Activated naive CD4-positive, alpha-beta T cell treated with Interleukin-2 at 50 U/mL for 16 hours (primary cell): Measurements from ENCODE around the gene LATS2.
"Not testable (repeated sequence)": the region's sequence is repeated elsewhere in the genome, so short reads cannot be mapped to it uniquely, and the experiment has no call there.

Source experiments
- DNase-seq: peaks from one replicate; pipeline ENCODE4 v3.0.0-alpha.2; 2020

Gene LATS2

GRCh38 chr13:20989656-20990321, 71.6 kb downstream of the LATS2 start:
- DNase-seq: no peak

- no peak for DNase-seq
These were observed 72.3 kb downstream of the LATS2 start for GRCh38 chr13:20988909-20989655.

DNA sequence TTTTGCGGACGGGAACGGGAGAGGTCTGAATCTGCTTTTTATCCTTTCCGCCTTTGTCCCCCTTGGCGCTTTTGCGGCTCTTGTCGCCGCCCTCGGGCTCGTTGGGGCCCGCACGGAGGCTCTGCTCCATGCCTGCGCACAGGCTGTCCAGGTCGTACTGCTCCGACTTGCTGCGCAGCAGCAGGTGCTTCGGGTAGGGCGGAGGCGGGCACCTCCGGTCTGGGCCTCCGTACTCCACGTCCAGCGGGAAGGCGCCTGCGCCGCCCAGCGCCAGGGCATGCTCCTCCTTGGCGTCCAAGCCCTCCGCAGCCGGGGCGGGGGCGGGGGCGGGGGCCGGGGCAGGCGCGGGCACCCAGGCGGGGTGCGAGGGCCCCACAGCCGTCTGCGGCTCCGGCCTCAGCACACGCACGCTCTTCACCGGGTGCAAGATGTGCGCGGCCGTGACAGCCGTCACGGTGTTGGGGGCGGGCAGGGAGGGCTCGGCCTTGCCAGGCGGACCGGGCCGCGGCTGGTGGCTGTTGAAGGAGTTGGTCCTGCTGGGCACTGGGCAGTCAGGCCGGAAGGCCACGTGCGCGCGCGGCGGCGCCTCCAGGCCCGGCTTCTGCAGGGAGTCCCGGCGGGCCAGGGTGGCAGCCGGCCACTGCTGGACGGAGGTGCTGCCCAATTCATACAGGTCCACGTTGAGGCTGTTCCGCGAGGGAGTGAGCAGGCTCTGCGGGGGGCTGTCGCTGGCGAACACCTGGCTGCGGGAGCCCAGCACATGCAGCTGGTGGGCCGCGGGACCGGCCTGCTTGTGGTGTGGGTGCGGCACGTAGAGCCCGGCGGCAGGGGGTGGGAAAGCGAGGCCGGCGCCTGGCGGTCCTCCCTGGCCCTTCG, 73.1 kb downstream of the LATS2 start:
- DNase-seq: no peak

DNA sequence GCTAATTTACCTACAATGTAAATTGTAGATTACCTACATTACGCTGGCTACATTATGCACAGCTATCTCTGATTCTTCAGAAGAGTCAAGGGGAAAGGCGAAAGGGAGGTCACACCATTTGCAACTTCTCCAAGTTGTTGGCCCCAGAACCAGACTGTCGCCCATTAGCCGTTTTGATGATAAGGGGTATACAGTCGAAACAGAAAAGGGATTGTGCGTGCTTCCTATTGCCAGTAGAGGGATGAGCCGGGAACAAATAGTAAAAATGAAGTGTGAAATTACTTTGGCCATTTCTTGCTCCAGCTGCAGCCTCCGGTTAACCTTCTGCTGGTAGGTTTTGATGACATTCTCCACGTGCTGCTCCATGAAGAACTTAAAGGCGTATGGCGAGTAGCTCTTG, 73.8 kb downstream of the LATS2 start:
- no peak for DNase-seq

DNA sequence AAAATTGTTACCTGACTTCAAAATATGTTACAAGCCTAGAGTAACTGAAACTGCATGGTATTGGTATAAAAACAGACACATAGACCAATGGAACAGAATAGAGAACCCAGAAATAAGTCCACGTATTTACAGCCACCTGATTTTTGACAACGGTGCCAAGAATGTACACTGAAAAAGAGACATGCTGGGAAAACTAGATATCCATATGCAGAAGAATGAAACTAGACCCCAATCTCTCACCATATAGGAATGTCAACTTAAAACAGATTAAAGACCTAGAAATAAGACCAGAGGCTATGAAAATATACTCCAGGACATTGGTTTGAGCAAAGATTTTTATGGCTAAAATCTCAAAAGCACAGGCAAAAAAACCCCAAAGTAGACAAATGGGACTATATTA, 76.5 kb downstream of the LATS2 start:
- no peak for DNase-seq

- DNase-seq: no peak
These were observed 78.0 kb downstream of the LATS2 start for GRCh38 chr13:20983386-20983785.

DNA sequence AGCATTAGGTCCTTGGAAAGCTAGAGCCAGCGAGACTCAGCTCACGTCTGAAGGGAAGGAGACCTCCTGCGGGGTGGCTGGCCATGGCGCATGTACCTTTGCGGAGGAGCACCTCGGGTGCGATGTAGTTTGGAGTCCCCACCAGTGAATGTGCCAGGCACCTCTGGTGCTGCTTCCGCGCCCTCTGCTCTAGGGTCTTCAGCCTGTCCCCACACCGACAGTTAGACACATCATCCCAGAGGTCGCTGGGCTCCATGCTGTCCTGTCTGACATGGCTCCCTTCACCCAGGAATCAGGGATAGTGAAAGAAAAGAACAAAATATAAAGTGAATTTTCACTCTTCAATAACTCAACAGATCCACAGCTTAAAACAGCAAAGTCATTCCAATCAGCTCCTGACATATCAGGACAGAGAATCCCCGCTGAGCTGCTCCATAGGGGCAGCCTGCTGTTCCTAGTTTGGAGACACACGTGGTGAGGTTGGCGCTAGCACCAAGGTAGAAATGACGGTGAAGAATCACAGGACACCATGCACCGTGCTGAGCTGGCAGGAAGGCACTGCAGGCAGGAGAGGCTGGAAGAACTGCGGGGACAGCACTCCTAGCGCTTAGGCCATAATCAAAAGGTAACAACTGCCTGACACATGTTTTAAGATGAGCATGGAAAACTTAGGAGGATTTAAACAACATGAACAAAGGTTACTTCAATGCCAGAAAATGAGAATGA, 79.9 kb downstream of the LATS2 start:
- no peak for DNase-seq

DNA sequence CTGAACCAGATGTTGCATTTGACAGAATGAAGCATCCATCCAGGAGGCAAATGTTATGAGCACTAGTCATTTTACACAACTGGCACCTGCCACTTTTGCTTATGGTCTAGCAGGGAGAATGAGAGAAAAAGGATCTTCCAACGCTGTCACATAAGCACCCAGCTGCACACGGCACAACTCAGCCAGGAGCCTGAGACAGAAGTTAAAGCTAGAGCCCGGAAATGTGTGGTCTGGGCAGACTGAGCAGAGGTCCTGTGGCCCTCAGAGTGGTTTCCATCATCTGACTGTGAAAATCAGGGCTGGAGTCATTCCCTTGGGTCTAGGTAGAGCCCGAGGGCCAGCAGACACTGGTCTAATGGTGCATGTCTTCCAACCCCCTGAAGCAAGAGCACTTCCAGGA, 80.5 kb downstream of the LATS2 start:
- DNase-seq: no peak

DNA sequence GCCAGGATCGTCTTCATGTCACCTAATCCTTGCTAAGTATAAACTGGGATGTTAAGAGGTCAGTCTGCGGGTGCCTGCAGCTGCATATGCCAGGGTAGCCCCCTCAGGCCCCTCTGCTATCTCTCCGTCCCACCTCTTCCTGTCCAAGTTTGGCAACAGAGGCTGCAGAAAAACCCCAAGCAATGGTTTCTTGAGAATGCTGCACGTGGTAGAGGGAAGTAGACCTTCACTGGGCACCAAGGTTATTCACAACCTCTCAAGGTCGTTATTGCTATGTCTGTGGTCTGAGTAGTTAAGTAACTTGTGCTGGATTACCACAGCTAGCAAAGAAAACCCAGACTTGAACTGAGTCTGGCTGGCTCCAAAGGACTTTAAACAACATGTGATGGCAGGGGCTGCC, 81.0 kb downstream of the LATS2 start:
- no peak for DNase-seq

DNA sequence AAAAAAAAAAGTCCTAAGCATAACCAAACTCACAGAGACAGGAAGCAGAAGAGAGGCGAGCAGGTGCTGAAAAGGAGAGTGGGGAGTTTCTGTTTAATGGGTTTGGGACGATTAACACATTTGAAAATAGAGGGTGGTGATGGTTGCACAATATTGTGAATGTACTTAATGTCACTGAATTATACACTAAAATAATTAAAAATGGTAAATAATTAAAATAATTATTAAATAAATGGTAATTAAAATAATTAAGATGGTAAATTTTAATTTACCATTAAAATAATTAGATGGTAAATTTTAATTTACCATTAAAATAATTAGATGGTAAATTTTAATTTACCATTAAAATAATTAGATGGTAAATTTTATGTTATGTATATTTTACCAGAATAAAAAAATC, 84.0 kb downstream of the LATS2 start:
- no peak for DNase-seq

- no peak for DNase-seq
These were observed 86.3 kb downstream of the LATS2 start for GRCh38 chr13:20974981-20975585.

- DNase-seq: no peak
These were observed 87.4 kb downstream of the LATS2 start for GRCh38 chr13:20973886-20974425.

DNA sequence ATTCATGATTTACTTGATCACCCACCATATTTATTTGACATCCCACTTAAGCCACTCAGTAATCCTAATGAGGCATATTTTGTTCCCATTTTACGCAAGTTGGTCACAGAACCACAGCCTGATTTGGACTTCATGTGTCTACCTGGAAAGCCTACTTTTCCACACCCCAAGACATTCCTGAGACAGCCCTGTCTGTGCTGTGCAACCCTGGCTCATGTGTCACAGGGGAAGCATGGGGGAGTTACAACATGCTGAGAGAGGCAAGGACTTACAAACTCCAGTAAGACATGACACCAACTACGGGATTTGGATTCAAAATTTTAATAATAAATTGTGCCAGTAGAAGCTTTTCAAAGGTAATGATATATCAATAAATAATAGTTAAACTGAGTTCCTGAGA, 88.7 kb downstream of the LATS2 start:
- no peak for DNase-seq

DNA sequence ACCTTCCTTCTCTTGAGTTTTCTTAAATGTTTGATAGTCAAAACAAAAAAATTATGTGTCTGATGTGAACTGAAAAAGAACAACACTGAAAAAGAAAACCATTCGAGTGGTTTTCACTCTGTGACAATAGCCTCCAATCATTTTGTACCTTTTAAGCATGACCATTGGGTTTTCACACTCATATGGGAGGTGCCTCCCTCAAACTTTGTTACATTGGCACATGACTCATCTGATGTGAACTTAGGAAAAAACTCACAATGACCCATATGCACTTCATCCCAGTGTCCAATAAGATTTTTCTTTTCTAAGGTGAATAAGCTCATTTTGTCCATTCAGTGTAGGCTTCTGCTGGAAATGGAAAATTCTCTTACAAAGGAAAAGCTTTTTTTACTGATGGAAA, 92.2 kb downstream of the LATS2 start:
- DNase-seq: no peak

- DNase-seq: no peak
These were observed 92.6 kb downstream of the LATS2 start for GRCh38 chr13:20968745-20969144.

- no peak for DNase-seq
These were observed 94.0 kb downstream of the LATS2 start for GRCh38 chr13:20967340-20967739.

DNA sequence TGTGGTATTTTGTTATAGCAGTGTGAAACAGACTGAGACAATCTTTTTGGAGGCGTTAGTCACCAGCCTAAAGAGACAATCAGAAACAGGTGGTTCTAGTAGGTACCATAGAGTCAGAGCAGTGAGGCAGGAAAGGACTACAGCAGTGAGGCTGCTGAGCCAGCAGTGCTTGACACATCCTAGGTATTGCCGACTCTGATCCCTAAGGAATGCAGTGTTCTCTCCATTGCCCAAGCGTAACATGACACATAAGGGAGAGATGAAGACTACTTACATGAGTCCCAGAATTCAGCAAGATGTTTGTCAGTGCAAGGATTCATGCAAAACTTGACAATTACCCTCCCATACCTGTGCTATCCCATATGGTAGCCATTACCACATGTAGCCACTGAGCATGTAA, 96.5 kb downstream of the LATS2 start:
- DNase-seq: no peak

GRCh38 chr13:20961663-20962062, 99.7 kb downstream of the LATS2 start:
- not testable (repeated sequence) for DNase-seq

GRCh38 chr13:20960663-20961309, 100.6 kb downstream of the LATS2 start:
- DNase-seq: no peak

DNA sequence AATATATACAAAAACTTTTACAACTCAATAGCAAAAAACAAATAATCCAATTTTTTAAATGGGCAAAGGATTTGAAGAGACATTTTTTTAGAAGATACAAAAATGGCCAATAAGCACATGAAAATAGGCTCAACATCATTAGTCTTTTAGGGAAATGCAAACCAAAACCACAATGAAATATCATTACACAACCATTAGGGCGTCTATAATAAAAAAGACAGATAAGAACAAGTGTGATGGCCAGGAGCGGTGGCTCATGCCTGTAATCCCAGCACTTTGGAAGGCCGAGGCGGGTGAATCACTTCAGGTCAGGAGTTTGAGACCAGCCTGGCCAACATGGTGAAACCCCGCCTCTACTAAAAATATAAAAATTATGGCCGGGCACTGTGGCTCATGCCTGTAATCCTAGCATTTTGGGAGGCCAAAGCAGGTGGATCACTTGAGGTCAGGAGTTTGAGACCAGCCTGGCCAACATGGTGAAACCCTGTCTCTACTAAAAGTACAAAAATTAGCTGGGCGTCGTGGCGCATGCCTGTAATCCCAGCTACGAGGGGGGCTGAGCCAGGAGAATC, 104.3 kb downstream of the LATS2 start:
- not testable (repeated sequence) for DNase-seq

GRCh38 chr13:20955496-20955895, 105.9 kb downstream of the LATS2 start:
- no peak for DNase-seq
